Kidney (tissue), 14 donors: ENCODE data around the gene TFR2. TPM values are rescaled to one million over a fixed set of nuclear protein-coding genes. Genes with fewer than 3 reads are reported as not detected.
A peak's percentile ranks its signal among the peaks of the same experiment; 100 is the strongest.

Source experiments
- DNase-seq, 5 donors: peaks; one replicate each; pipeline ENCODE4 v3.0.0-alpha.2; 2013 to 2020
- FAIRE-seq: peaks from 2 replicates; lab custom pipeline; 2012; peaks lifted over from hg19 to GRCh38; lab: Jason Lieb, UNC
- H3K27ac ChIP-seq, 2 donors: one replicate each; pipeline ENCODE4 v1.7.0; 2013; ENCODE audit warnings: low read depth in 2 of 2, low read length in 2 of 2, inconsistent platforms in 1 of 2
- H3K27me3 ChIP-seq: one replicate; pipeline ENCODE4 v1.7.1; 2013; ENCODE audit warnings: low read length, inconsistent platforms; ENCODE audit not compliant: control insufficient read depth, insufficient read depth
- H3K36me3 ChIP-seq, 3 donors: one replicate each; pipeline versions ENCODE4 v1.7.0 to v1.7.1; 2013; ENCODE audit warnings: low read length in 3 of 3, control low read depth in 1 of 3, inconsistent platforms in 1 of 3; ENCODE audit not compliant: insufficient read depth in 3 of 3, control insufficient read depth in 2 of 3
- H3K4me1 ChIP-seq, 3 donors: one replicate each; pipeline versions ENCODE4 v1.7.0 to v1.7.1; 2013; ENCODE audit warnings: low read length in 3 of 3, inconsistent platforms in 1 of 3, low read depth in 1 of 3; ENCODE audit not compliant: control insufficient read depth in 2 of 3, insufficient read depth in 2 of 3
- H3K4me3 ChIP-seq, 3 donors: one replicate each; pipeline versions ENCODE4 v1.7.0 to v1.8.1; 2013; ENCODE audit warnings: low read length in 3 of 3, control low read depth in 1 of 3, inconsistent platforms in 1 of 3
- H3K9ac ChIP-seq, 3 donors: one replicate each; pipeline versions ENCODE4 v1.7.0 to v1.7.1; 2013; ENCODE audit warnings: low read length in 3 of 3, control low read depth in 1 of 3, inconsistent platforms in 1 of 3
- H3K9me3 ChIP-seq, 3 donors: one replicate each; pipeline versions ENCODE4 v1.7.0 to v1.7.1; 2013; ENCODE audit warnings: low read length in 3 of 3, control low read depth in 1 of 3, inconsistent platforms in 1 of 3; ENCODE audit not compliant: control insufficient read depth in 2 of 3, insufficient read depth in 1 of 3
- intact Hi-C: fragments of 100-400 bp; cut with DNase I; formaldehyde crosslinking; loops from one replicate; pipeline ENCODE4 v1.11.1; 2022
- polyA plus RNA-seq: library from polyadenylated mRNA; stranded (reverse); fragments of 350-450 nt; fragmentation: Illumina TruSeq; extraction: RNeasy Lipid Tissue Mini Kit (QIAGEN cat#74804); gene quantifications from one replicate; pipeline ENCODE4 v1.2.3, GENCODE V29; 2014; ENCODE audit warnings: low read depth, low replicate concordance; ENCODE audit not compliant: insufficient read depth
- total RNA-seq: library from RNA; stranded (reverse); fragmentation: NEBNext Ultra II Directional; extraction: Animal tissue kit (Norgen Biotek cat#: 25700); gene quantifications from one replicate; pipeline ENCODE4 v1.2.1, GENCODE V29; 2021
- TF ChIP-seq, protein P1 (sequence below): IDR thresholded peaks from 3 replicates; pipeline ENCODE4 v1.5.1; 2012; ENCODE audit warnings: mild to moderate bottlenecking, moderate library complexity, borderline replicate concordance; ENCODE audit not compliant: insufficient read depth; ENCODE audit errors: extremely low read depth
- donor health status: control.
- donor health status: control.
- donor health status: control.
- donor health status: control.
- donor health status: control.
- donor health status: DM: yes; HTN: yes; CAD: no.
- donor health status: Normal renal cell carcinoma (clear cell type).

The TFR2 gene
- total and polyA plus RNA-seq, 2 donors from 2014 or later, result 0.22 to 0.79 TPM

DNA sequence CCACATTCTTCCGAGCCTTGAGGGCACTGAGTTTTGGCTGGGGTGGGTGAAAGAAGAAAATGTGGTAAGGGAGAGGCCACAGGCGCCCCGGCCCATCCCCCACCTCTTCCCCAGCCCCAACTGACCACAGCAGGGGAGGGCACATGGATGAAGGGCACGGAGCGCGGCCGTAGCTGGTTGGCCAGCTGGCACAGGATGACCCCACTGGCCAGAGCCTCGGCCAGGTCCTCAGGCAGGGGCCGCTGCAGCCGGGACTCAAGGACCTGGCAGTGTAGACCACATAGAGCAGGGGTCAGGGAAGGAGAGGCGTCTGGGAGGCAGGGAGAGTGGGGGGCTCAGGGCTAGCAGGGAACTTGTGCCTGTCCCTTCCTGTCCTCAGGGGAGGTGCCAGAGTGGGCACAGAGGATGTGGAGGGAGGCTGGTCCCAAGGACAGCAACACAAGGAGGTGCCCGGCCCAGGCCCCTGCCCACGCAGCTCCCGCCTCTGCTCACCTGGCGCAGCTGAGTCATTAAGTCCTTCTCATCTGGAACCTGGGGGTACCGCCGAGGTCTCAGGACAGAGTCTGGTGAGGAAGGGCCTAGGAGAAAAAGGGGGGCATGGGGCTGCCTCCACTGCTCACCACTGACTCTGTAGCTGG is 65.5 kb downstream of the TFR2 start:
- Histone ChIP-seq H3K9ac (no peak overlapping the region), H3K36me3 (peaks cover 8 to 34% (median 26%) of the 10 kb centered on the region in 3 donors), H3K27me3 (no peaks in the 10 kb centered on the region), H3K9me3 (no peaks in the 10 kb centered on the region), H3K27ac (no peak overlapping the region), H3K4me3 (no peak overlapping the region), H3K4me1 (no peaks in the 10 kb centered on the region)
- TF ChIP-seq, protein P1, sequence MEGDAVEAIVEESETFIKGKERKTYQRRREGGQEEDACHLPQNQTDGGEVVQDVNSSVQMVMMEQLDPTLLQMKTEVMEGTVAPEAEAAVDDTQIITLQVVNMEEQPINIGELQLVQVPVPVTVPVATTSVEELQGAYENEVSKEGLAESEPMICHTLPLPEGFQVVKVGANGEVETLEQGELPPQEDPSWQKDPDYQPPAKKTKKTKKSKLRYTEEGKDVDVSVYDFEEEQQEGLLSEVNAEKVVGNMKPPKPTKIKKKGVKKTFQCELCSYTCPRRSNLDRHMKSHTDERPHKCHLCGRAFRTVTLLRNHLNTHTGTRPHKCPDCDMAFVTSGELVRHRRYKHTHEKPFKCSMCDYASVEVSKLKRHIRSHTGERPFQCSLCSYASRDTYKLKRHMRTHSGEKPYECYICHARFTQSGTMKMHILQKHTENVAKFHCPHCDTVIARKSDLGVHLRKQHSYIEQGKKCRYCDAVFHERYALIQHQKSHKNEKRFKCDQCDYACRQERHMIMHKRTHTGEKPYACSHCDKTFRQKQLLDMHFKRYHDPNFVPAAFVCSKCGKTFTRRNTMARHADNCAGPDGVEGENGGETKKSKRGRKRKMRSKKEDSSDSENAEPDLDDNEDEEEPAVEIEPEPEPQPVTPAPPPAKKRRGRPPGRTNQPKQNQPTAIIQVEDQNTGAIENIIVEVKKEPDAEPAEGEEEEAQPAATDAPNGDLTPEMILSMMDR, result no peak
- DNase-seq, result no peak
- intact Hi-C loops, result loop anchor here (10.0 kb wide), 1 partner anchor 109 kb away; no protein-coding TSS in a partner anchor
- FAIRE-seq, result no peak

DNA sequence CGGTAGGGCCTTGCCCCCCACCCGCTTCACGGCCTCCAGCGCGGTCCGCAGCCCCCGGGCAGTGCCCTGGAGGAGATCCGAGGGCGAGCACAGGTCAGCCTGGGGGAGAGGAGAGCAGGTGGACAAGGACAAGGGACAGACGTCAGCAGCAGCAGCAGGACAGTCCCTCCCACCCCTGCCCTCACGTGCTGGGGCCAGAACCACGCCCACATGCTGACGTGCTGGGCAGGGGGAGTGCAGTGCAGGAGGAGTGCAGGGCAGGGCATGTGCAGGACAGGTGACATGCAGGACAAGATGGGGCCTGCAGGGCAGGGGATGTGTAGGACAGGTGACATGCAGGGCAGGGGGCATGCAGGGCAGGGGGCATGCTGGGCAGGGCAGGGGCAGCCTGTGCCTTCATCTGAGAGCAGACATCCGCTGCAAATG is 66.1 kb downstream of the TFR2 start:
- H3K27ac ChIP-seq, result no peak overlapping the region
- H3K9ac ChIP-seq, result no peak overlapping the region
- DNase-seq, result peak in 3 of 5 donors; percentile 53 to 80 (median 58)
- no peaks in the 10 kb centered on the region for H3K9me3 ChIP-seq
- FAIRE-seq, result no peak
- H3K4me3 ChIP-seq, result no peak overlapping the region
- H3K27me3 ChIP-seq, result no peaks in the 10 kb centered on the region
- H3K4me1 ChIP-seq, result peaks cover 0 to under 1% (median 0%) of the 10 kb centered on the region in 3 donors
- TF ChIP-seq, protein P1, result no peak
- H3K36me3 ChIP-seq, result peaks cover 2 to 27% (median 20%) of the 10 kb centered on the region in 3 donors
- intact Hi-C loops, result loop anchor here (10.0 kb wide), 1 partner anchor 110 kb away; no protein-coding TSS in a partner anchor

DNA sequence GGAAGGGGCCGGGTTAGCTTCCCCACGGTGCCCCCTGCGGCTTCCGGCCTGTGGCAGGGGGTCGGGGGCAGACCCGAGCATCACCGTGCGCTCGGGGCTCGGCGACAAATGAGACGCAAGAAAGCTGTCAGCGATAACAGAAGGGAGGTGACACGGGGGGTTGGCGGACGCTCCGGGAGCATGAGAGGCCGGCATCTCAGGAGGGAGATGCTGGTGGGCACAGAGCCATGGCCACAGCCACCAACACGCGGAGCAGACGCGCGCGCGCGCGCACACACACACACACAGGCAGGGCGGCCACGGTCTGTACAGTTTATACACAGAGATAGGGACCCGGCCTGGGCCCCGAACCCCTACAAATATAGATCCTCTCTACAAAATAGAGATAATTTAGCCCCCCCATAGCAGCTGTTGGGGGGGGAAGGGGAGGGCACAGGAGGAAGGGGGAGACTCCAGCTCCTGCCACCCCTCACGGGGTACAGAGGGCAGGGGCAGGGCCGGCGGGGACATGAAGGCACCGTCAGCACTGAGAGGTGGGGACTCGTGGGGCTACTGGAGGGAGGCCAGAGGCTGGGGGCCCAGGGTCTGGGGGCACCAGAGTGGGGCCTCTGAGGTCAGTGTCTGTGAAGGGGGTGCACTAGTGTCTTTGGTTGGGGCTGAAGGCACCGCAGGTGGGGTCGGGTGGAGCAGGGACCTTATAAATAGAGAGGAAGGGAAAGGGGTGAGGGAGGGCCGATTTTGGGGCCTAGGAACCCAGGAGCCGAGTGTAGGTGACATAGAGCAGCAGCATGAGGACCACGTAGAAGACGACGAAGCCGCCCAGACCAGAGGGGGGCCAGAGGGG is 66.8 kb downstream of the TFR2 start:
- no peaks in the 10 kb centered on the region for H3K27me3 ChIP-seq
- no peak for FAIRE-seq
- H3K36me3 ChIP-seq, result peaks cover 0 to 25% (median 14%) of the 10 kb centered on the region in 3 donors
- H3K4me3 ChIP-seq, result no peak overlapping the region
- TF ChIP-seq, protein P1, result no peak
- no peak overlapping the region for H3K9ac ChIP-seq
- no peaks in the 10 kb centered on the region for H3K9me3 ChIP-seq
- DNase-seq, result no peak
- H3K27ac ChIP-seq, result no peak overlapping the region
- H3K4me1 ChIP-seq, result peaks cover 0 to 4% (median 0%) of the 10 kb centered on the region in 3 donors
- intact Hi-C loops, result loop anchor here (10.0 kb wide), 1 partner anchor 110 kb away; no protein-coding TSS in a partner anchor
